ENCODE data around the gene WDR1.

DNA sequence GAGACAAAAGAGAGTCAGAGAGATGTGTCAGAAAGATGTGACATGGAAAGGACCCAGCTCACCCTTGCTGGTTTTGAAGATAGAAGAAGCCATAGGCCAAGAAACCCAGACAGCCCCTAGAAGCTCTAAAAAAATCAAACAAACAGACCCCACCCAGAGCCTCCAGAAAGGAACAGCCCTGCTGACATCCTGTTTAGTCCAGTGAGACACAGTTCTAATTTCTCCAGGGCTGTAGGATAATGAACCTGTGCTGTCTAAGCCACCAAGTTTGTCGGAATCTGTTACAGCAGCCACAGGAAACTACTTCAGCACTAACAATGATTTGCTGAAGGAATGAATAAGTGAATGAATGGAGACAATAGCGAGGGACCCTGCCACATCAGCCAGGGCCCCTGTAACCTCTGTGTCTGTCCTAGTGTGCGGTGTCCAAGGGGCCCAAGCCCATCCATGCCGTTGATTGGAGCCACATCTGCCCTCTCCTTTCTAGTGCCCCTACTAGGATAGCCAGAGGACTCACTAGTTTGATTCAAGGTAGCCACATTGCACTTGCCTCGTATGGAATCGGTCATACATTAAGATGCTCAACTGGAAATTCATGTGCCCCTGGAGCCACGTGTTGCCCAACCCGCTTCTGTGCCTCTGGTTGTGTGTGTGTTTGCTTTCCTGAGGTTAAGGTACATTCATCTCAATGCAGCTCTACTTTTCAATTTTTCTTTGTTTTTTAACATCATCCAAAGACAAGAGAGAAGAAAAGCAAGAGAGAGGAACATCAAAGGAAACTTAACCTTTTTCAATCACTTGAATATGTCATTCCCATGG, 62.8 kb downstream of the WDR1 start:
- TF ChIP-seq CTCF (IDR thresholded peaks at IDR 0.05; ENCODE audit: low read length), result no peak
- no peak for TF ChIP-seq EZH2 (IDR thresholded peaks at IDR 0.05; ENCODE audit: borderline replicate concordance, low read length)

Data from OCI-LY1 (cell line).